Hindlimb muscle (tissue), 1 donor: Measurements from ENCODE around the gene PEMT. TPM values are rescaled to one million over a fixed set of nuclear protein-coding genes. Genes with fewer than 3 reads are reported as not detected.
"Not testable (repeated sequence)": the region's sequence is repeated elsewhere in the genome, so short reads cannot be mapped to it uniquely, and the experiment has no call there.

Experiments
- DNase-seq: peaks from one replicate; pipeline ENCODE4 v3.0.0-alpha.2; 2013
- polyA plus RNA-seq: library from polyadenylated mRNA; unstranded; fragments of 120-200 nt; gene quantifications from one replicate; pipeline ENCODE4 v1.2.1, GENCODE V29; 2013; ENCODE audit not compliant: insufficient read length

PEMT gene, protein sequence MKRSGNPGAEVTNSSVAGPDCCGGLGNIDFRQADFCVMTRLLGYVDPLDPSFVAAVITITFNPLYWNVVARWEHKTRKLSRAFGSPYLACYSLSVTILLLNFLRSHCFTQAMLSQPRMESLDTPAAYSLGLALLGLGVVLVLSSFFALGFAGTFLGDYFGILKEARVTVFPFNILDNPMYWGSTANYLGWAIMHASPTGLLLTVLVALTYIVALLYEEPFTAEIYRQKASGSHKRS
- 28.3 TPM for polyA plus RNA-seq

DNA sequence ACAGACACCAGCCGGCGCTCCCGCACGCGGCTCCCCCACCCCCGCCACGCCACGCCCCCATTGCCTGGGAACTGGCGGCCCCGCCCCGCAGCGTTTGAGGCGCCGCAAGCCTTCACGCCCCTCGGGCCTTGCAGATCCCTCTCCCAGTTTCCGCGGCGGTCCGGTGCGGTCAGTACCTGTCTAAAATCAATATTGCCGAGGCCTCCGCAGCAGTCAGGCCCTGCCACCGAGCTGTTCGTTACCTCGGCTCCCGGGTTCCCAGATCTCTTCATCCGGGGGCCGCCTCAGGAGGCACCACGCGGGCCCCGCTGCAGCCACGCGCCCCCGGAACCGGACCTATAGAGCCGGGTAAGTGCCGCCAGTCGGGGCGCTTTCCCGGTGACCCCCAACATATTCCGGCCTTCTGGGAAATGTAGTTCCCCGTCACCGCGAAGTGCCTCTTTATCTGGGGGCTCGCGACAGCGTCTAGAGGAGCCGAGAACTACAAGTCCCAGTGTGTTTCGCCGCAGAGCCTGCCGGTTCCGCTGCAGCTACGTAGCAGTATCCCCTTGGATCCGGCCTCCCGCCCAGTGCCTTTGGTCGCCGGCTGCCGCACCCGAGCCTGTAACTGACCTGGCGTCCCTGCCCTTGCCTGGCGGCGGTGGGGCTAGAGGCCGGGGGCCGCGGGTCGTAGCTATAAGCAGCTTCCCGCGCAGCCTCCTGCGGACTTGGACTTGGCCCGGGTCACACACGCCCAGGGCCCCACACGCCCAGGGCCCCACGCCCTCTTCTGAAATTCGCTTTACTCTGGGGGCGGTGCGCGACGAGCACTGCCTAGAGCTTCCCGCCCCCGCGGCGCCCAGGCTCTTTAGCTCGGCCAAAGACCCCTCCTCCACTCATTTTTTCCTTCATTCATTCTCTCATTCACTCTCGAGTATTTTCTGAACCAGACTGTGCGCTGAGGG, at the start of gene PEMT:
Gene PEMT, minus strand, starts transcription at position 354 of the 944 bp plus-strand sequence. Its CDS starts 82 bp downstream, at position 272.
- DNase-seq: peak; percentile 98

DNA sequence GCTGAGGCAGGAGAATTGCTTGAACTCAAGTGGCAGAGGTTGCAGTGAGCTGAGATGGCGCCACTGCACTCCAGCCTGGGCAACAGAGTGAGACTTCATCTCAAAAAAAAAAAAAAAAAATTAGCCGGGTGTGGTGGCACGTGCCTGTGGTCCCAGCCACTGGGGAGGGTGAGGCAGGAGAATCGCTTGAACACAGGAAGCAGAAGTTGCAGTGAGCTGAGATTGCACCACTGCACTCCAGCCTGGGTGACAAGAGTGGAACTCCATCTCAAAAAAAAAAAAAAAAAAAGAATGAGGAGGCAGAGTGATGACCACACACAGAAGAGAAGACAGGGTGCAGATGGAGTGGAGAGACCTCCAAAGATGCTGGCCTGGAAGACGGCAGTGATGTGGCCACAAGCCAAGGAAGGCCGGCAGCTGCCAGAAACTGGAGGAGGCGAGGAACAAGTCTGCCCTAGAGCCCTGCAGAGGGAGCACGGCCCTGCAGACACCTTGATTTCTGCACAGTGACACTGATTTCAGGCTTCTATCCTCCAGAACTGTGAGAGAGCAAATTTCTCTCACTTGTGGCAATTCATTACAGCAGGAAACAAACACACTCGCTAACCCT, 48.3 kb upstream of the PEMT start:
- DNase-seq: not testable (repeated sequence)

DNA sequence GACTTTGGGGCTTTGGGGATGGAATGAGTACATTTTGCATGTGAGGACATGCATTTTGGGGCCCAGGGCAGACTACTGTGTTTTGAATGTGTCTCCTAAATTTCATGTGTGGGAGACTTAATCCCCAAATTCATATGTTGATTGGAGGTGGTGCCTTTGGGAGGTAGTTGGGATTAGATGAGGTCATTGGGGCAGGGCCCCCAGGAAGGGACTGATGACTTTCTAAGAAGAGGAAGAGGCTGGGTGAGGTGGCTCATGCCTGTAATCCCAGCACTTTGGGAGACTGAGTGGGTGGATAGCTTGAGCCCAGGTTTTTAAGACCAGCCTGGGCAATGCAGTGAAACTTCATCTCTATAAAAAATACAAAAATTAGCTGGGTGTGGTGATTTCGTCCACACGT, 47.0 kb upstream of the PEMT start:
- no peak for DNase-seq

DNA sequence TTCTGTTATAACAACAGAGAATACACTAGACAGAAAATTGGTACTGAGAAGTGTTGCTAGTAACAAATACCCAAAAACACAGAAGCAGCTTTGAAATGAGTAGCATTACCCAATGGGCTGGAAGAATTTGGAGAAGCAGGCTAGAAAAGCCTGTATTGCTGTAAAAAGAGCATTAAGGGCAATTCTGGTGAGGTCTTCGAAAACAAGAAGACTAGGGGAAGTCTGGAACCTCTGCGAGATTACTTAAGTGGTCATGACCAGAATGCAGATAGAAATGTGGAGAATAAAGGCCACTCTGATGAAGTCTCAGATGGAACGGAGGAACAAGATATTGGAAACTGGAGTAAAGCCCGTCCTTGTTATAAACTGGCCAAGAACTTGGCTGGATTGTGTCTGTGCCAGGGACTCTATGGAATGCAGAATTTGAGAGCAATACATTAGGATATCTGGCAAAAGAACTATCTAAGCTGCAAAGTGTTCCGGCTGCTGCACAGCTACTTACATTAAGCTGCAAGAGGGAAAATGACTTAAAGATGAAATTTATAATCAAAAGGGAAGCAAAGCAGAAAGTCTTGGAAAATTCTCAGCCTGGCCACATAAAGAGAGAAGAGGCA, 44.9 kb upstream of the PEMT start:
- DNase-seq: peak; percentile 64

DNA sequence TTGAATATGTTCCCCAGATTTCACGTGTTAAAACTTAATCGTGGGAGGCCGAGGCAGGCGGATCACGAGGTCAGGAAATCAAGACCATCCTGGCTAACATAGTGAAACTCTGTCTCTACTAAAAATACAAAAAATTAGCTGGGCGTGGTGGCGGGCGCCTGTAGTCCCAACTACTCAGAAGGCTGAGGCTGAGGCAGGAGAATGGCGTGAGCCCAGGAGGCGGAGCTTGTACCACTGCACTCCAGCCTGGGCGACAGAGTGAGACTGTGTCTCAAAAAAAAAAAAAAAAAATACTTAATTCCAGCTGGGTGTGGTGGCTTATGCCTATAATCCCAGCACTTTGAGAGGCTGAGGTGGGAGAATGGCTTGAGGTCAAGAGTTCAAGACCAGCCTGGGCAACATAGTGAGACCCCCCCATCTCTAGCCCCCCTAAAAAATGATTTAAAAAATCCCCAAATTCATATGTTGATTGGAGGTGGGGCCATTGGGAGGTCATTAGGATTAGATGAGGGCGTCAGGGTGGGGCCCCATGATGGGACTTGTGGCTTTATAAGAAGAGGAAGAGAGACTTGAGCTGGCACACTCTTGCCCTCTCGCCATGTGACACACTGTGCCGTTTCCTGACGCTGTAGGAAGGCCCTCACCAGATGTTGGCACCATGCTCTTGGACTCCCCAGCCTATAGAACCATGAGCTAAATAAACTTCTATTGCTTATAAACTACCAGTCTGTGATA, 44.2 kb upstream of the PEMT start:
- DNase-seq: not testable (repeated sequence)

DNA sequence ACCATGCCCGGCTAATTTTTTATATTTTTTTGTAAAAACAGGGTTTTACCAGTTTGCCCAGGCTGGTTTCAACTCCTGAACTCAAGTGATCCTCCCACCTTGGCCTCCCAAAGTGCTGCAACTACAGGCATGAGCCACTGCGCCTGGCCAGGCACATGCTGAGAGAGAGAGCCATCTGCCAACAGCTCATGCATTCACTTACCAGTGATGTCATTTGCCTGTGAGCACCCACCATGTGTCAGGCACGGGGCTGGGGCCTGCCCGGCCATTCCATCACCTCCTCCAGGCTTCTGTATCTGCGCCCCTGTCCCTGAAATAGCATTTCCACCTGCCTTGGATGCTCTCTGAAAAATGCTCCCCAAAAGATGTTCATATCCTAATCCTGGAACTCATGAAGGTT, 43.6 kb upstream of the PEMT start:
- no peak for DNase-seq

DNA sequence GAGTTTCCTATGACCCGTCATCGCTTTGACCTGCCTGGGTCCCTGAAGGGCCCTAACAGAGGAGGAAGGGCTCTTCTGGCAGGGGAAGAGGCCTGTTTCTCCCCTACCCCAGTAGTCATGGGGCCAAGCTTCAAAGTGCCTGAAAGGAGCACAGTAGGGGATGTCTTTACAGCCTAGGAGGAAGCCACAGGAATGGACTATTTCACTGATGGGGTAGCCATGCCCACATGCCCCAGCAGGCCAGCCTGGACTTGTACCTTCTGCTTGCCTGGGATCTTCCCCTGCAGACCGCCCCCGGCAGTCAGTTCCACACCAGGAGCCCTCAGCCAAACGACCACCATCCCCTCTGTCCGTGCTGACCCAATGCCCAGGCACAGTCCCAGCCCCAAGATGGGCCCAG, 41.8 kb upstream of the PEMT start:
- DNase-seq: no peak

DNA sequence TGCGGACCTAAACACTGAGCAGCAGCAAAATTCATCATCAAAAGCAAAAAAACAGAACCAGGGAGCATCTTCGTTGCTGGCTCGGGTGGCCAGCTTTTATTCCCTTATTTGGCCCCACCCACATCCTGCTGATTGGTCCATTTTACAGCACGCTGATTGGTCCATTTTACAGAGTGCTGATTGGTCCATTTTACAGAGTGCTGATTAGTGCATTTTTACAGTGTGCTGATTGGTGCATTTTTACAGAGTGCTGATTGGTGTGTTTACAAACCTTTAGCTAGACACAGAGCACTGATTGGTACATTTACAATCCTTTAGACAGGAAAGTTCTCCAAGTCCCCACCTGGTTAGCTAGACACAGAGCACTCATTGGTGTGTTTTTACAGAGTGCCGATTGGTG, 41.2 kb upstream of the PEMT start:
- not testable (repeated sequence) for DNase-seq

DNA sequence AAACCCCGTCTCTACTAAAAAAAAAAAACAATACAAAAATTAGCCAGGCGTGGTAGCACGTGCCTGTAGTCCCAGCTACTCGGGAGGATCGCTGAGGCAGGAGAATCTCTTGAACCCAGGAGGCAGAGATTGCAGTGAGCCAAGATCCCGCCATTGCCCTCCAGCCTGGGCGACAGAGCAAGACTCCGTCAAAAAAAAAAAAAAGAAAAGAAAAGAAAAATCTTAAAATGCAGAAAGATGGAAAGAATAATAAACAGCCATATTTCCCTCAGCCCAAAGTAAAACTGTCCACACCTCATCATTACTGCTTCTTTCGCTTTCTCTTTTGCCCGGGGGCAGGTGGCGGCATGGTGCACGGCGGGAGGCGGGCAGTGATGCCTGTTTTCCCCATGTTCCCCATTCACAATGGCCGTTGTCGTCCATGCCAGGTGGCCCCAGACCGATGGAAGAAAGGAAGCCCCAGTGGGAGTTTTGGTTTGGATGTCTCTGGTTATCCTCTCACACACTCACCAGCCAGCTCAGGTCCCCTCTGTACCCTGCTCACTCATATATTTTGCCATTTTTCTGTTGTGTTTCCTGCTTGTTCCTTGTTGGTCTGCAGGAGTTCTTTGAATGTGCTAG, 37.0 kb upstream of the PEMT start:
- DNase-seq: no peak

DNA sequence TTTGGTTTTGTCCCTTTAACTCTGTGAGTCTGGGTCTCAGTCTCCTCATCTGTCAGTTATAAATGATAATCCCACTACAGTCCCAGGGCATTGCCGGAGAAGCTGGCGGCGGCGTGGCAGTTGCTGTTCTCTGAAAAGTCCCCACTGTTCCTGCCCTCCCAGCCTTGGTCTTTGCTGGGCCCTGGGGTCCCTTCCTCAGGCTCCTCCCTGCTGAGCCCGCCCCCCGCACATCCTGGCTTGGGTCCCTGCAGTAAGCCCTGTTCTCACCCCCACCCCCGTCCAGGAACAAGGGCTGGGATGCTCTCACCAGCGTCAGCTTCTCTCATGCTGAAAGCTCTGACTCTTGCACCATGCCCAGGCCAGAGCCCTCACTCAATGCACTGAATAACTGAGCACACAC, 35.3 kb upstream of the PEMT start:
- DNase-seq: no peak

DNA sequence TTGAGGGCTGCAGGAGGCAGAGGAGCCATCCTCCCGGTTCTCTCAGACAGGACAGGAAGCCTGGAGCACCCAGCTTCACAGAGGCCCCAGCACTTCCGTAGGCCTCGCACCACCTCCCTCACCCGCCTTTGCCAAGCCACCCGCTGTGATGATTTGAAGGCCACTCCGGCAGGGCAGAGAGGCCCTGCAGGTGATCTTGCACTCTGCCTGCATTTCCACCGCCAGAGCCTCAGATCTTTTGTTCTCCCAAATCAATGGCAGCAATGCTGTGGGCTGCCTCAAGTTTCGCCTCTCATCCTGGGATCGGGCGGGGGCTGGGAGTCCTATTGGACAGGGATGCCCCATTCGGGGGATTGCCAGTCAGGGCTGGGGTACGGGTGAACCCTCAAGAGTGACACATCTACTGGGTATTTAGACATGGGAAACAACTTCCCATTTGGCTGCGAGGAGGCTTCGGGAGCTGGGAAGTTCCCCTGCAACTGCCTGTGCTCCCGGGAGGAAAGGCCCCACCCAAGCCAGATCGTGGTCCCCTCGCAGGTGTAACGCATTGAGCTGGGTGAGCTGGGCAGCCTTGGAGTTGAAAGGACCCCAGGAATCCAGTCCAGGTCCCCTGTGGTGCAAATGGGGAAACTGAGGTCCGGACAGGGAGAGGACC, 34.8 kb upstream of the PEMT start:
- no peak for DNase-seq

DNA sequence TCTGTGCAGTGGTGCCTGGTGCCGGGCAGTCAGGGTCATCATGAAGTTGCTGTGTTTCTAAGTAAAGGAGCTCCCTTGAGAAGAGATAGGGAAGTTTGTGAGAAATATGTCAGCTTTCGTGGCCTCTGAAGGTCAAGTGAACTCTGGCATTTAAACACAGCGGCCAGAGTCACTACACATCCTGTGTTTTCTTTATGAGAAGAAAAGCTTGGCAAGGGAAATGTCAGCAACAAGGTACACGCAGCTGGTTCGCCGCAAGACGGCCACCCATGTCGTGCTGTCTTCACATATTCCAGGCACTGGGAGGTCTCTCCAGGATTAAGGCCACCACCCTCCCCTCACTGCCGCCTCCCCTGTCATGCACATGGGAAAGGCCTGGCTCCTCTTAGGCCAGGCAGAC, 33.2 kb upstream of the PEMT start:
- no peak for DNase-seq

DNA sequence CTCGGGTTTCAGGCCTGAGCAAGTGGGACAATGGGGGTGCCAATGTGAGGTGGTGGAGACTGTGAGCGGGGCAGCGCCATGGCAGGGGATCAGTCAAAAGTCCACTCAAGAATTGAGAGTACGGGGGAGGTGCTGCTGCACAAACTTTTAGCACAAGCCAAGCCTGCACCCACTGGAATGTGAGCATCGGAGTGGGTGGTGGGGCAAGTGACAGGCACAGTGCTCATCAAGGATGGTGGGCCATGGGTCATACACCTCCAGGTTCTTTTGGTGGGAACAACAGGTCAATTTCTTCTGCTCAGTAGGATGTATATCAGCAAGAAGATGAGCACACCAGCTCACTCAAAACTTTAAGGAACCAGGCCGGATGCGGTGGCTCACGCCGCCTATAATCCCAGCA, 32.4 kb upstream of the PEMT start:
- DNase-seq: no peak

DNA sequence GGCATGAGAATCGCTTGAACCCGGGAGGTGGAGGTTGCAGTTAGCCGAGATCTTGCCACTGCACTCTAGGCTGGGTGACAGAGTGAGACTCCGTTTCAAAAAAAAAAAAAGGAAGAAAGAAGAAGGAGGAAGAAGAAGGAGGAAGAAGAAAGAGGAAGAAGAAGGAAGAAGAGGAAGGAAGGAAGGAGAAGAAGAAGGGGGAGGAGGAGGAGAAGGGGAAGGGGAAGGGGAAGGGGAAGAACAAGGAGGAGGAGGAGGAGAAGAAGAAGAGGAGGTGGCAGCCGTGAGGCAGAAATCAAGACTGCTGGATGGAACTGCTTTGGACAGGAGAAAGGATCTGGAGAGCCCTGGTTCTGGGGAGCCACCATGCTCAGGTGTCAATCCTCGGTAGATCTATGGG, 29.7 kb upstream of the PEMT start:
- no peak for DNase-seq

DNA sequence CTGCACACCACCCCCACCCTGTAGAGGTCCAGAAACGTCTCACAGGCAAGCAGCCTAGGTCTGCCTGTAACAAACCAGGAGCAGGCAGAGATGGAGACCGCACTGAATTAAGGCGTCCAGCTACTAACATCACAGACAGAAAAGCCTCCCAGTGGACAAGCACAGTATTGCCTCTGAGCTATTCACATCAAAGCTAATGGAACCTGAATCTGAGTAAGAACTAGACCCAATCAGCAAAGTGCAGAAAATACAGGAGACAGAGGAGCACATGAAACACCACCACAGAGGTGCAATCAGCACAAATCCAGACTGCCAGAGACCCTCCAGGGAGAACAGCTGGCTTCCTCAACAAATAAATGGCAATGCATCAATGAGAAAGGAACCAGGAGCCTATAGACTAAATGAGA, 22.2 kb upstream of the PEMT start:
- peak; percentile 50 for DNase-seq

DNA sequence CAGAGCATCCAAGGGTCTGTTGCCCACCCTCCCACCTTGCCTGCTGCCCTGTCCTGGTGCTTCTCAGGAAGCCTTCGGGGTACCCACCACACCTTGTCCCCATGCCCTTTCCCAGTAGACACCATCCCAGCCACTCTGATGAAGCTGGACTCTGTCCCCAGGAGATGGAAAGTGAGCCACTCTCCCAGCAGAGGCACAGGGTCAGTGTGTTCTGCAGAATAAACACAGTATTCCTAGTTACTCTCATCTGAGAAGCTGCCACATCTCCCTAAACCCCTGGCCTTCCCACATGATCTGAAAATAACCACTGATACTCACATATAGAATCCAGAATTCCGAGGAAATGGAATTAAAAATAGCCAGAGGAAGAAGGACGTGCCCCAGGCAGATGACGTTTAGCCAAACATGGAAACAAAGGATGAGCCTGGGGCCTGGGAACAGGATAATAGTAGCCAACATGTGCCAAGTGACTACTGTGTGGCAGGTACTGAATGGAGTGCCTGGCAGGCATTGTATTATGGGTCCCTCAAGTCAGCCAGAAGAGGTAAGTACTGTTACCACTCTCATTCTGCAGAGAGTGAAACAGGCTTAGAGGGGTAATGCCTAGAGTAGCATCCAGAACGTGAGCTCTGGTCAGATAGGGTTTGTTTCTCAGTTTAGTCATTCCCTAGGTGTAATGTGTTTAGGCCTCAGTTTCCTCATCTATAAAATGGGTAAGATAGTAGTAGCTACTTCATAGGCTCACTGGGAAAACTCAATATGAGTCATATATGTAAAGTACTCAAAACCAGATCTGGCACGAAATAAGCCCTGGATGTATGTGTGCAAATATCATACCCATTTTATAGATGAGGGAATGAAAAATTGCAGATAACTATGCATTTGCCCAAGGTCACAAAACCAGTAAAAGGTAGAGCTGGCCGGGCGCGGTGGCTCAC, 20.8 kb upstream of the PEMT start:
- DNase-seq: no peak

DNA sequence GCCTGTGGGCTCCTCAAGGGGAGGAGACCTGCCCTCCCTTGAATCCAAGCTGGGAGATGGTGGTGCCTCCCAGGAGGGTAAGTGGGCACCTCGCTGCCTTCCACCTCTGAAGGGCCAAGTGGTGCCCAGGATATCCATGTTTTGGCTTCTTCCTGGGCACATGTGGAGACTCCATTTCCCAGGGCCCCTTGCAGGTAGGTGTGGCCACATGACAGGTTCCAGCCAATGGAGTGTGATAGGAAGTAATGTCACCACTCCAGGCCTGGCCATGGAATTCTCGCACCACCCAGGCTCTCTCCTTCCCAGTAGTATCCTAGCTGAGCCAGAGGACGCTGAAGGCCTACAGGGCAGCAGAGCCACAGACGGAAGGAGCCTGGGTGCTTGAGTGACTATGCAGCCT, 17.6 kb upstream of the PEMT start:
- DNase-seq: no peak

DNA sequence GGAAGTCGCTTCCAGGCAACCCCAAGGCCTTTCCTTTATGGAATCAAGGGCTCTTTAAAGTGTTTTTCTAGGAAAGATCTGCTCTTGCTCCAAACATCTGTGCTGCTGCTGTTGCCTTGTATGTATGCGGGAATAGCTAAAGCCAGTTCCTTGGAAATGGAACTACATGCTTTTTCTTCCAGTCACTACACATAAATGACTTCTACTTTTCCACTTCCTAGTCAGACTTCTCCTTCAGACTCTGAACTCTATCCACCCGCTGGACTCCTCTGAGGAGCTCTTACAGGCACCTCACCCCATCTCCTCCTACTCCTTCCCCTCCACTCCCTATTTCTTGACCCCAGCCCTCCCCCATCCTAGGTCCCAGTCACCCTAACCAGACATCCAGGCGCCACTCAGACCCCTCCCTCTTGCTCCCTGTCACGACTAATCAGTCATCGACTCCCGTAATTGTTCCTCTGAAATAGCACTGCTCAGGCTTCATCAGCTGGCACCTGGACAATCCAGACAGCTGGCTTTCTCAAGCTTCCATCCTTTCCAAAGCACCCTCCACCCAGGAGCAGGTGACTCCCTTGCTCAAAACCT, 15.0 kb upstream of the PEMT start:
- no peak for DNase-seq

DNA sequence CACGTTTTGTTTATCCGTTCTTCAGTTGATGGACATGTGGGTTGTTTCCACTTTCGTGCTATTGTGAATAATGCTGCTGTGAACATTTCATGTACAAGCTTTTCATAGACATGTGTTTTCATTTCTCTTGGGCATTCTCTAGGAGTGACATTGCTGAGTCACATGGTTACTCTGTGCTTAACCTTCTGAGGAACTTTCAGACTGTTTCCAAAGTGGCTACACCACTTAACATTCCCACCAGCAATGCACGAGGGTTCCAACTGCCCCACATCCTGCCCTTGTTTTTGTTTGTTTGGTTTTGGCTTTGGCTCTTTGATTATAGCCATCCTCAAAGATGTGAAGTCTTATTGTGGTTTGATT, 14.2 kb upstream of the PEMT start:
- no peak for DNase-seq
